Astrocyte of the spinal cord (primary cell): ENCODE measurements around the gene PRKCA.

ENCODE experiments used
- DNase-seq: peaks from one replicate; pipeline ENCODE4 v3.0.0; 2011; ENCODE audit warnings: low read depth, low spot score
- H3K4me3 ChIP-seq: 2 replicates; pipeline ENCODE4 v1.5.1; 2011; ENCODE audit warnings: low read depth, mild to moderate bottlenecking, low read length, moderate library complexity
- in situ Hi-C: cut with HindIII; loops from 2 replicates; pipeline ENCODE4 v1.10.0; 2017; ENCODE audit warnings: low sequenced_read_pairs
- TF ChIP-seq, protein P1 (sequence below): IDR thresholded peaks from 2 replicates; pipeline ENCODE4 v1.5.1; 2012; ENCODE audit warnings: low read depth, mild to moderate bottlenecking, low read length, inconsistent platforms

Gene PRKCA

DNA sequence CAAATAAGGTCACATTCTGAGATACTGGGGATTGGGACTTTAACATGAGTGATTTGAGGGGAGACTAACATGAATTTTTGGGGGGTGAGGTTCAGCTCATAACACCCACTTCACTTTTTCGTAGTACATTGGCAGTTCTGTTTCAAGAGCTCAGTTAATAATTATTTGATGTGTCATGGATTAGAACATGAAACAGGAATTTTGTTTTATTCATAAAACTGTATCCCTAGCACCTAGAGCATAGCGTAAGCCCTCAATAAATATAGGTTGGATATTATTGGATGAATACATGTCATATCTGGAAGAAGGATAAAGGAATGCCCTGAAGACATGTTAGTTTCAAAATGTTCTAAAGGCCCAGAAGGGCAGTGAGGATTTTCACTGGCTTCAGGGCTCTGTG is 119.8 kb downstream of the PRKCA start:
- DNase-seq, result no peak

GRCh38 chr17:66423056-66423955 is 120.9 kb downstream of the PRKCA start:
- DNase-seq, result peak; percentile 44
- in situ Hi-C loops, result no loop called here
- no peak overlapping the region for H3K4me3 ChIP-seq
- TF ChIP-seq, protein P1, sequence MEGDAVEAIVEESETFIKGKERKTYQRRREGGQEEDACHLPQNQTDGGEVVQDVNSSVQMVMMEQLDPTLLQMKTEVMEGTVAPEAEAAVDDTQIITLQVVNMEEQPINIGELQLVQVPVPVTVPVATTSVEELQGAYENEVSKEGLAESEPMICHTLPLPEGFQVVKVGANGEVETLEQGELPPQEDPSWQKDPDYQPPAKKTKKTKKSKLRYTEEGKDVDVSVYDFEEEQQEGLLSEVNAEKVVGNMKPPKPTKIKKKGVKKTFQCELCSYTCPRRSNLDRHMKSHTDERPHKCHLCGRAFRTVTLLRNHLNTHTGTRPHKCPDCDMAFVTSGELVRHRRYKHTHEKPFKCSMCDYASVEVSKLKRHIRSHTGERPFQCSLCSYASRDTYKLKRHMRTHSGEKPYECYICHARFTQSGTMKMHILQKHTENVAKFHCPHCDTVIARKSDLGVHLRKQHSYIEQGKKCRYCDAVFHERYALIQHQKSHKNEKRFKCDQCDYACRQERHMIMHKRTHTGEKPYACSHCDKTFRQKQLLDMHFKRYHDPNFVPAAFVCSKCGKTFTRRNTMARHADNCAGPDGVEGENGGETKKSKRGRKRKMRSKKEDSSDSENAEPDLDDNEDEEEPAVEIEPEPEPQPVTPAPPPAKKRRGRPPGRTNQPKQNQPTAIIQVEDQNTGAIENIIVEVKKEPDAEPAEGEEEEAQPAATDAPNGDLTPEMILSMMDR, result no peak

More for the DNA sequence above, 119.8 kb downstream of the PRKCA start:
- H3K4me3 ChIP-seq, result no peak overlapping the region
- TF ChIP-seq, protein P1, result no peak
- in situ Hi-C loops, result no loop called here

DNA sequence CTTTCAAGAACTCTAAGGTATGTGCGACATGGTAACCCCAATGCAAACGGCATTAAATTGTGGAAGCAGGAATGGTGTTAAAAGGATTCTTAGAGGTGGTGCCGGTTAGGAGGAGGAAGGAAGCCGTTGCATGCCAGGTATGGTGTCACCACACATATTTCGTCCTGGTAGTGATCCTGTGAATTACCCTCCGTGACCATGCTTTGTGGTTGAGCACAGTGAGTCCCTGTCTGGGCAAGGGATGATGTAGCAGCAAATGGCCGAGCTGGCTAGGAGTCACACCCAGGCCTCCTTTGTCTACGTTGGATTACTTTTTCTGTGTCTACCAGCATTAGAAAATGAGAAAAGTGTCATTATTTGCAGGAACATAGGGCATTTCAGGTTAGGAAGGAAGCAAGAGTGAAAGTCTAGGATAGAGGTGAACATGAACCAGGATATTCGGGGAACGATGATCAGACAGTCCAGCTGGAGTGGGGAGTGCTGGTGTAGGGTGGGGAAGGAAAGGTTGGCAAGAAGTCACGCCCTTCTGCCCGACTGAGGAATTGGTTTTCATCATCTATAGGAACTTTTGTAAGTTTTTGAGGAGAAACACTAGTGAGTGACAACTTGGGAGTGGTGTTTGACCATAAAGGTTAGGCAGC is 123.5 kb downstream of the PRKCA start:
- DNase-seq, result no peak
- in situ Hi-C loops, result no loop called here
- TF ChIP-seq, protein P1, result no peak
- no peak overlapping the region for H3K4me3 ChIP-seq

DNA sequence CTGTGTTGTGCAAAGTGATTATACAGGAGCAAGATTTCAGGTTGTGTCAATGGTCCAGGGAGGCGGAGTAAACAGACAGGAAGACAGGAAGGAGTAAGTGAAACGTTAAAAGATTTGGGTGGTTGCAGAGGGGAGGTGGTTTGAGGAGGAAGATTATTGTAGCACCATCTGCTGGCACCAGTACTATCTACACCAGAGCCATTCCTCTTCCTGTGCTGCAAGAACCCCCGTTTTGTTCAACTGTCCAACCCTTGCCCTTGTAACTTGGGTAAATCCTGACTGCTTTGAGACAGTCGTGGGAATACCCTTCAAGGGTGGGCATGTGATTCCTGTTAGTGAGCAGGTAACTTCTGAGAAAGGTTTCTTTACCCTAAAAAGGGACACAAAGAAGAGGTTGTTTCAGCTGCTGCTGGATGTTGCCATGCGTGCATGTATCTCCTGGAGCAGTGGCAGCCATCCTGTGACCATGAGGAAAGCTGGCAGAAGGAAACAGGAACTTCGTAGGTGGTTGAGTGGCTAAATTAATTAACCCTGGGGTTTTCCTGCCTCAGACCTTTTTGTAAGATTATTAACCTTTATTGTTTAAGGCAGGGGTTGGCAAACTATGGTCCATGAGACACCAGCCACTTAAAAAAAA is 124.1 kb downstream of the PRKCA start:
- H3K4me3 ChIP-seq, result no peak overlapping the region
- in situ Hi-C loops, result no loop called here
- DNase-seq, result no peak
- TF ChIP-seq, protein P1, result peak; percentile 29

GRCh38 chr17:66427134-66427533 is 124.7 kb downstream of the PRKCA start:
- in situ Hi-C loops, result no loop called here
- no peak overlapping the region for H3K4me3 ChIP-seq
- DNase-seq, result no peak
- TF ChIP-seq, protein P1, result no peak

- in situ Hi-C loops, result no loop called here
- TF ChIP-seq, protein P1, result no peak
- no peak for DNase-seq
- H3K4me3 ChIP-seq, result no peak overlapping the region
Measured at GRCh38 chr17:66429680-66430079, 127.3 kb downstream of the PRKCA start.
